SHP77 treated with DMSO at 0.1 percent for 48 hours (cell line): ENCODE measurements around the gene NTRK2.

Source experiments
- DNase-seq: peaks from one replicate; lab custom pipeline; 2025; lab: John Stamatoyannopoulos, UW

Gene NTRK2

DNA sequence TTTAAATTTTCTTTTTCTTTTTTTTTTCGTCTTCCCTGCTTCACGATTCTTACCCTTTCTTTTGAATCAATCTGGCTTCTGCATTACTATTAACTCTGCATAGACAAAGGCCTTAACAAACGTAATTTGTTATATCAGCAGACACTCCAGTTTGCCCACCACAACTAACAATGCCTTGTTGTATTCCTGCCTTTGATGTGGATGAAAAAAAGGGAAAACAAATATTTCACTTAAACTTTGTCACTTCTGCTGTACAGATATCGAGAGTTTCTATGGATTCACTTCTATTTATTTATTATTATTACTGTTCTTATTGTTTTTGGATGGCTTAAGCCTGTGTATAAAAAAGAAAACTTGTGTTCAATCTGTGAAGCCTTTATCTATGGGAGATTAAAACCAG lies 352.2 kb downstream of the NTRK2 start:
- DNase-seq, result no peak

GRCh38 chr9:85024374-85024773 lies 354.8 kb downstream of the NTRK2 start:
- DNase-seq, result no peak

DNA sequence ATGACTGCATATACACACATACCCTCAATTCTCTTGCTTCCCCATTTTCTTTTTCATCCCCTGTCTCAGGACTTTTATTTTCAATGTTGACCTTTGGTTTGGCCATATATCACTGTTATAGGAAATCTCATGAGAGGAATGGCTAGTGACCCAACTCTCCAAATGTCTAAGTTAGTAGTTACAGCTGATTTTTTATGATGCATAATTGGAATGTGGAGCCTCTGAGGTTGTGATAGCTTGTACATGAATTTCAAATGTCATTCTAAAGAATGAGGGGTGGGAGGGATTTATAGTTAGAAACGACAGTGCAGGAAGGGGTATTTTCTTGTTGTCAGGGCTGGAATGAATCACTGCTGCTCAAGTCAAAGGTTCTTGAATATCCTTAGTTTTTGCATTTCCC lies 356.1 kb downstream of the NTRK2 start:
- DNase-seq, result no peak

DNA sequence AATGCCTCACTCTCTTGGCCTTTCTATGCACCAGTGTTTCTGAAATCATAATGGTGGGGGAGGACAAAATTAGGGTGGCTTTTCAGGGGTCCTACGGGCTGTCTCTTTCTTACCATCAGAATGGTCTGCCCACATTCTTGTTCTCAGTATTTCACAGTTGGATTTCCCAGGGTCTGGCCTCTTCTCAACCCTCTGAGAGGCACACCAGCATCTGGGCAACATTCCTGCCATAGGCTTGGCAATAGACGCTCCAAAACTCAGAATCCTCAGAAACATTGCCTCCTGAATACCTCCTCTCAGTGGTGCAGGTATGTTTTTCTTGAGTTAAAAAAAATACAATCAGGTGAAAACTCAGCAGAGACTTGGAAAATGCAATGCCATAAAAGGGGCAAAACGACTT lies 358.3 kb downstream of the NTRK2 start:
- DNase-seq, result no peak

DNA sequence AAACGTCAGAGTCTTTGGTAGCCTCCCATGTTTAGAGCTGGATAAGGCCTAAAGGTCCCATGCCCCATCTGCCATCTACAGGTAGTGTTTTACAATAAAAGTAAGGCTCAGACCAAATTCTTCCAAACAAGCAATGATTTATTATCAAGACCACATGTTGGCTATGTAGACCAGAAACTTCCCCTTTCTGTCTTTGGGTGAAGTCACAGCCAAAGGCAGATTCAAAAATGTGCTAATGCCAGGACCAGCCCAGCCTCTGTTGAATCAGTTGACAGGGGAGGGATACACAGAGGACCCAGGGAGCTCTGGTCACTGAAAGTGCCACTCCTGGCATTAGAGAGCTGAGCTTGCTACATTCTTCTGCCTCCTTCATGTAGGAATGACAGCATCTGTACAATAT lies 360.8 kb downstream of the NTRK2 start:
- DNase-seq, result no peak

DNA sequence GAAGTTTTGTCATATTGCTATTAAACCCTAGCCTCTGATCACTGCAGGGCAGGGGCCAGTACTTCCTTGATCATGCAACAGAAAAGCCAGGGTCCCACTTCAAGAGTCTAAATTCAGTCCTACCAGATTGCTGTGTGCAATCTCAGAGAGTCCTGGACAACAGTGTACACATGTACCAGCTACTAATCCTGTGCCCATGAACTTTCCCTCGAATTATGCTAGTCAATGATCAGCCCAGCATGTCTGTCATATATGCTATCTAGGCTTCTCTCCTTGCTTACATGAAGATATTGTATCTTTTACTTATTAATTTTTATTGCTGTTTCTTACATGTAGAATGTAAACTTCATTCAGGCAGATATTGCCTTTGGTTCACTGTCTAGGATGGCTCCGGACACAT lies 367.0 kb downstream of the NTRK2 start:
- no peak for DNase-seq

GRCh38 chr9:85038061-85038460 lies 368.5 kb downstream of the NTRK2 start:
- no peak for DNase-seq

DNA sequence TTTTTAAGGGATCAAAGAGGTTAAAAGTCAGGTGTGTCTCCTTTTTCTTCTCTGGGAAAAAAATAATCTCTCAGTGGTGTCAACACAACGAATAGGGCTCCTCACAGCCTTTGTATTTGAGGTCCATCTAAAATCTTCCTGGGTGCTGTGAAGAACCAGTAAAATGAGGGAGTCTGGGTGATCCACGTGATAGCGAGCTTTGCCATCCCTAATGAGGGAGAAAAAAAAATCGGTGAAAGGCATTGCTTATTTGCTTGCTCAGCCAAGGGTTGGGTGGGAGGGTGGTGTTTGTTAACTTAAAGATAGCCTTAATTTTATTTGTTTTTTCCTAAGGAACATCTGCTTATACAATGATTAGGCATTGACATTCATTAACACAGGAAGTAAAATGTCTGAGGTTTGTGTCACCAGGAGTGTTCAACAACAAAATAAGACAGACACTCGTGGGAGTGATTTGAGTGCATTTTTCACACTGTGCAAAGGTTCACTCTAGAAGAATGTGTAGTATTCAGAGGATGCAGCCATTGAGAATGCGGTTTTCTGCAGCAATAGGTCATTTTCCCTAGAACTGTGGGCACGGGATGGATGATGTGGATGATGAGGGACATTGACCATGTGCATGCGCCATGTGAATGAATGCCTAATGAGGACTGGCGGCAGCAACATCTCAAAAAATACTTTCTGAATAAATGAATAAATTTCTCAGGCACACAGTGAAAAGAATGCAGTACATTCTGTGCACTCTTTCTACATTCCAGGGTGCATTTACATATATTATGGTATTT lies 369.5 kb downstream of the NTRK2 start:
- DNase-seq, result no peak

DNA sequence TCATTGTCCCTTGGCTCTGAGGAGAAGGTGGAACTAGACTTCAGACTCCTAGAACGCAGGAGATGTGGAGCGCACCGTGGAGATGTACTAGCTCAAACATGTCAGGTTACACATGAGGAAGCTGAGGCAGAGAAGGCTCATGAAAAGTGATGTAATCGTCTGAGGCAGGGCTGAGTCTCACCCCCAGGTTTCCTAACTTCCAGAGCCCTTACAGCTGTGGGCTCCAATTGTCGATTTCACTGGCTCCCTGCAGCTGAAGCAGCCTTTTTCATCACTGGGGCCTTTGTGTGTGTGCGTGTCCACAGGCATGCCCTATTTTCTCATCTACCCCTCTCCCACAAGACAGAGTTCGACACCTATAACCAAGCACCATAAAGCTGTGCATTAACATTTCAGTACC lies 370.6 kb downstream of the NTRK2 start:
- DNase-seq, result no peak

DNA sequence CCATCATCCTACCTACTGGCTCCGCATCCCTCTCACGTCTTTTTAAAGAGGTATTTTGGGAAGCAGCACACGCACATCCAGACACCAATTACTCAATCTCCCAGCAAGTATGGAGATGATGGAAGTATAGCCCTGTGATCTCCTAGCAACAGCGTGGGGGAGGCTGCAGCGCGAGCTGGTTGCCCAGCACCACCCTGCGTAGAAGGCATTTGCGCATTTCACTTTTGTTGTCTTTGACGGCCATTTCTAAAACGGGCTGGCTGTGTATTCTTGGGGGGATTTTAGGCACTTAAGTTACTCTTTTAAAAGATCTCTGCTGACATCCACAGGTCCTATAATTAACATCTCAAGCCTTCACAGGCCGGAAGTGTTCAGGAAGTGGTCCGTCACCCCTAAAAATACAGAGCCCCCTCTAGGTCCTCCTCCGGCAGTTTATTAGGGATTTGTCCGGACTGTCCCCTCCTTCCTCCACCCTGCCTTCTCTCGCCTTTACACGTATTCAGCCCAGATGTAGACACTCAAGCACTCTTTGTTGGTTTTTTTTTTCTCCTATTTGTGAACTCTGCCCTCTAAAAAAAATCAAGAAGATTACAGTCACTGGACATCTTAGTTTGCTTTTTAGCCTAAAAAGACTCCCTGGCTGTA lies 371.4 kb downstream of the NTRK2 start:
- DNase-seq, result no peak

DNA sequence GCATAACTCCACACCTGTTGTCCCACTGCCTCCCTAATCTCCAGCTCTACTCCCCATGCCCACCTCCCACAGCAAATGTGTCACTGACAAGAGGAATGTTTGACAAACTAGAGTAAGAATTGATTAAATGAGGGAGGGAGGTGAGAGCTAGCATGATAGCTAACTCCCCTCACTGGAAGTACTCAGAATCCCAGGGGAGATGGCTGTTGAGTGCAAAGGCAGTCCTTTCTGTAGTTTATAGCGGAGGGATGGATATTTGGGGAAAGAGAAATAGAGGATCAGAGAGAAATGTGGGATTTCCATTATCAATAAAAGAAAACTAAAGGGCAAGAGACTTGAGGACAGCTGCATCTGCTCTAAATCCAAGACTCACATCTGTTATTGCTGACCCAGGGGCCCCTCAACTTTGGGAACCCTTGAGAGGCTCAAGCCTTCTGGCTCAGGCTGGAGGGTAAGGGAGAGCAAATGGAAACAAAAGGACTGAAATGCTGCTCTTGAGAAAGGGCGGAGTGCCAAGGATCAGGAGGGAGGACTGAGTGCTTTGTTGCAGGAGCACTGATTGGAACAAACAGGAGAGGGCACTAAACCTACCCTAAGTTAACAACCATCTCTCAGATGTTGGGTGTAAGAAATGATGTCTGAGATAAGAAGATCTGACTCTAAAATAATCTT lies 372.1 kb downstream of the NTRK2 start:
- no peak for DNase-seq

DNA sequence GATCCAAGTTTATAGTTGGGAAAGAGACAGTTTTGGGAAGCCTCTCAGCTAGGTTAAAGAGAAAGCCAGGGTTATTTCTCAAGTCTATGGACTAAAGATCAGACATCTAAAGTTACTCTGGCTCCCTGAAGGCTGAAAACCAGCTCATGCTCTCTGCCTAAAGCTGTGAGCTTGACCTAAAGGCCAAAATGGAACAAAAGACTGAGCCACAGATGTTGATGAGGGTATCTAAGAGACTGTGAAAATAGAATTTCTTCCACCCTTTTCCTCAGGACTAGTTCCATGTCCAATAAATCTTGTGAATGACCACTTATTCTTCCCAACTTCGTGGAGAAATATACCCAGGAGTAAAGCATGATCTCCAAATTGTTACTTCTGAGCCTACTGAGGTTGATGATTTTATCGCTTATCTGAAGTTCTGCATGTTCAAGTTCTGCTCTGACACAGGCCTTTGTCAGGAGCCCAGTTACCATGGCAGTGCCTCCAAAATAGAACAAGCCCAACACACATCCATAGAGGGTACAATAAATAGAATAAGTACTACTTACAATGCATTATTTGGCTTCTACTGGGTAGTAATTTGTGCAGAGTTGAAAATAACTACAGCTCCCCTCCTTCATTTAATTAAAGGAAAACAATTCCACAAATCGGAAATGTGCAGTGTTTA lies 373.6 kb downstream of the NTRK2 start:
- DNase-seq, result no peak

- no peak for DNase-seq
Measured at GRCh38 chr9:85045271-85045670, 375.7 kb downstream of the NTRK2 start.

DNA sequence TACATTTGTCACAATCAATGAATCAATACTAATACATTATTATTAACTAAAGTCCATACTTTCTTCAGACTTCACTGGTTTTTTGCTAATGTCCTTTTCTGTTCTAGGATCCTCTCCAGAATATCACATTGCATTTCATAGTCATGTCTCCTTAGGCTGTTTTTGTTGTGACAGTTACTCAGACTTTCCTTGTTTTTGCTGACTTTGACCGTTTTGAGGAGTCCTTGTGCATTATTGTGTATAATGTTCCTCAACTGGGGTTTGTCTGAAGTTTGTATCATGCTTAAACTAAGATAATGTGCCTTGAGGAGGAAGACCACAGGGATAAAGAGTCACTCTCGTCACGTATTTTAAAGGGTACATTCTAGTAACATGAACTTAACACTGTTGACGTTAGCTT lies 376.9 kb downstream of the NTRK2 start:
- DNase-seq, result no peak

DNA sequence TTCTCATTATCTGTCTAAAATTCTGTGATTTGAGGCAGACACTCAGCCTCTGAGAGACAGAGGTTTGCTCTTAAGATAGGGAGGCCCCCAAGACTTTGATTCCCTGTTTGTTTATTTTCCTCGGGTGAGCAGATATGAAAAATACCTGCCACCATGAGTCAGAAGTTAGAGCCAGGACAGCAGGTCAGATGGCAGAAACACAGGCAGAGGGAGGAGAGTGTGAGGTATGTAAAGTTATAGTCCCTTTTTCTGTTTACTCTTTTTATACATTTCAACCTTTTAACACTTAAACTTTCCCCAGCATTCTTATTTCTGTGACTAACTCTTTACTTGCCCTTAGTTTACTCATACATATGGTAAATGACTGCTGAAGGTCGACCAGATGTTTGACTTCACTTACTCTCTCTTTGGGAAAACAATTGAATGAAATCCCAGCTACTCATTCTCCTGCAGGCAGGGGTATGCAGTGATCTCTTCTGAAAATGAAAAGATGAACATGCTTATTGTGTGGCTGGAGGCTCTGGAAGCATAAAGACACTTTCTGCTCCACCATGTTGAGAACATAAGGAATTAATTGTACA lies 383.8 kb downstream of the NTRK2 start:
- DNase-seq, result no peak

- DNase-seq, result no peak
Measured at GRCh38 chr9:85054017-85054416, 384.5 kb downstream of the NTRK2 start.

GRCh38 chr9:85055506-85056202 lies 386.1 kb downstream of the NTRK2 start:
- no peak for DNase-seq

GRCh38 chr9:85056203-85056572 lies 386.7 kb downstream of the NTRK2 start:
- DNase-seq, result no peak

- no peak for DNase-seq
Measured at GRCh38 chr9:85061969-85062368, 392.4 kb downstream of the NTRK2 start.

DNA sequence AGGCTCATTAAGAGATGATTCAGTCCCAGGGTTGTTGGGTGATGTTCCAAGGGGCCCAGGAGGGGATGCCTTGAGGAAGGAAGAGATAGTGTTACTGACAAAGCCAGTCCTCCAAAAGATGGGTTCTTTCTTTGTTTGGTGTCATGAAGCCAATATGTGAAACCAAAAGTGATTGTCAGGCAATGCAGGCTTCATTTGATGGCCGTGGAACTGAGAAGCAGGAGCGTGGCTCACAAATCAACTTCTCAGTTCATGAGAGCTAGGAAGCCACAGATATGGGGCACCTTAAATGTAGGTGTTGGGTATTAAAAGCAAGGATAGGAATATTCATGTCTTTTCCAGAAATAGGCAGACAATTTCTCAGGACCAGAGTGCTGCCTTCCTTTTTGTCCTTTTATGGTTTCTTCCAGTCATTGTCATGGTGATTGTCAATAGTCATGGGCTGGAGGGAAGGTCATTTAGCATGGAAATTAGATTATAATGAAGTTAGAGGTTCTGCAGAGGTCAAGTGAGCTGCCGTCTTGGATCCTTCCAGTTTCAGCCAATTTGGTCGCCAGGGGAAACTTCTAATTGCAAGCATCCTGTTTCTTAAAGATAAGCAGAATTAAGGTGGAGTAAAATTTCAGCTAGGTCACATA lies 393.0 kb downstream of the NTRK2 start:
- no peak for DNase-seq

DNA sequence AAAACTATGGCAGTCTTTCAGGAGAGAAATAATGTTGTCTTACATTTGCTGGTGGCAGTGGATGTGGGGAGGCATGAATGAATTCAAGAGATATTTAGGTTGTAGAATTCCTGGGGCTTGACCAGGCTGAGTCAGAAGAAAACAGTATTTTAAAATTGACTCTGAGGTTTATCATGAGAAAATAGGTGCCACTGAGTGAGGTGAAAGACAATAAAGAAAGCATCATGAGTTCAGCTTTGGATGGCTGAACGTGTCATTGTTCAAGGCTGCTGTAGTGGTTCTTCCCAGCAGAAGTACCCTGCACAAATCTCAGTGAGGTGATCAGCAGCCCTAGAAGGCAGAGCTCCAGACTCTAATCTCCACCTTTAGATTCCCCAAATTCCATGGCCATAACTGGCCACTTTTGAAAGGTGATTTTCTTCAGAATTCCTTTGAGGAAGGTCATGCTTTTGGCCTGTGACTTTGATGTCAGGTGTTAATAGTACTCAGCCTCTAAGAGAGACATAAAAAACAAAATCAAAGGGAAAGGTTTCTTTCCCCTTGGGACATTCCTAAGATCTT lies 395.4 kb downstream of the NTRK2 start:
- DNase-seq, result no peak
